ENCODE data around the gene SOX4. TPM values are rescaled to one million over a fixed set of nuclear protein-coding genes. Genes with fewer than 3 reads are reported as not detected.
A peak's percentile ranks its signal among the peaks of the same experiment; 100 is the strongest.

The SOX4 gene
- total RNA-seq, 1 donor from 2014 or later: 73.5 TPM

- peak; percentile 59 for DNase-seq
These were observed 1.1 kb downstream of the SOX4 start for GRCh38 chr6:21594416-21595281.

GRCh38 chr6:21595285-21596144, 2.0 kb downstream of the SOX4 start:
- DNase-seq: peak; percentile 33

- peak; percentile 59 for DNase-seq
These were observed 2.8 kb downstream of the SOX4 start for GRCh38 chr6:21596145-21596948.

- peak; percentile 57 for DNase-seq
These were observed 3.6 kb downstream of the SOX4 start for GRCh38 chr6:21596949-21597682.

- peak; percentile 38 for DNase-seq
These were observed 4.5 kb downstream of the SOX4 start for GRCh38 chr6:21597801-21598673.

- DNase-seq: peak; percentile 34
These were observed 5.1 kb downstream of the SOX4 start for GRCh38 chr6:21598674-21599023.

- no peak for DNase-seq
These were observed 5.6 kb downstream of the SOX4 start for GRCh38 chr6:21599051-21599696.

- DNase-seq: peak; percentile 15
These were observed 7.9 kb downstream of the SOX4 start for GRCh38 chr6:21601339-21601923.

GRCh38 chr6:21601932-21602390, 8.4 kb downstream of the SOX4 start:
- DNase-seq: no peak

GRCh38 chr6:21603082-21603952, 9.8 kb downstream of the SOX4 start:
- peak; percentile 67 for DNase-seq

- DNase-seq: no peak
These were observed 10.5 kb downstream of the SOX4 start for GRCh38 chr6:21604081-21604480.

- DNase-seq: no peak
These were observed 11.6 kb downstream of the SOX4 start for GRCh38 chr6:21605166-21605565.

- no peak for DNase-seq
These were observed 15.1 kb downstream of the SOX4 start for GRCh38 chr6:21608601-21609000.

GRCh38 chr6:21609881-21610329, 16.4 kb downstream of the SOX4 start:
- no peak for DNase-seq

GRCh38 chr6:21610341-21610740, 16.8 kb downstream of the SOX4 start:
- DNase-seq: no peak

GRCh38 chr6:21611485-21611884, 17.9 kb downstream of the SOX4 start:
- DNase-seq: no peak

GRCh38 chr6:21612067-21612745, 18.7 kb downstream of the SOX4 start:
- no peak for DNase-seq

- no peak for DNase-seq
These were observed 20.3 kb downstream of the SOX4 start for GRCh38 chr6:21613809-21614208.
